ENCODE data around the gene OTOG. TPM values are rescaled to one million over a fixed set of nuclear protein-coding genes. Genes with fewer than 3 reads are reported as not detected.

OTOG gene
- total RNA-seq, 4 donors from 2014 or later, result 0.09 TPM; not detected in 3

DNA sequence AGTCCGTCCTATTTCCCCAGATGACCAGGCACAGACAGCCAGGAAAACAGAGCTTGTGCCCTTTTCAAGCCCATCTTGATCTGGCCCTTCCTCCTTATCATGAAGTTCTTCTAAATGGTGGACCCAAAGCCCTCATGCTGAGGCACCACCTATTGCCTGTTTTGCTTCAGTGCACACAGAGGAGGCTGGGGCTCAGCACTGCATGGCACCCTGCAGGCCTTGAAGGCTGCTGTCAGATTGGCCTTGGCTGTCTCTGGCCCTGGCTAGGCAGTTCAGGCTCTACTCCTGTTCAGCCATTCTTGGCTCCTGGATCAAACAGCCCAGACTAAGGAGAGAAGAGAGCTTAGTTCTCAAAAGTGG, 49.2 kb downstream of the OTOG start:
- Histone ChIP-seq H3K27me3 (no peaks in the 10 kb centered on the region), H3K36me3 (no peaks in the 10 kb centered on the region), H3K27ac (no peak overlapping the region), H3K9me3 (no peaks in the 10 kb centered on the region), H3K4me3 (no peak overlapping the region), H3K4me1 (no peaks in the 10 kb centered on the region)
- TF ChIP-seq POLR2A (IDR thresholded peaks at IDR 0.05), result no peak
- DNase-seq, result peak in 1 of 3 donors; percentile 30

DNA sequence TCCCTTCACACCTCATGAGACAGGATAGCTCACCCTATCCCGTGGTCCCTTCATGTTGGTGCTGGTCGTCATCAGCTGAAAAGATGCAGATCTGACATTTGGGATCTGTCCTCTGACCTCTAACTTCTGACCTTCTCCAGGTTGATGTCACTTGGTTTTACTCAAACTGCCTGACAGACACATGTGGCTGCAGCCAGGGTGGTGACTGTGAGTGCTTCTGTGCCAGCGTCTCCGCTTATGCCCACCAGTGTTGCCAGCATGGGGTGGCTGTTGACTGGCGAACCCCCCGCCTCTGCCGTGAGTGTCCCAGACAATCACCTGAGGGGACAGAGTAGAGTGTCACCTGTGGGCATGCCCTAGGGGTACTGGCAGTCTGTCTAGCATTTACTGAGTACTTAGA, 49.7 kb downstream of the OTOG start:
- Histone ChIP-seq H3K27ac (no peak overlapping the region), H3K9me3 (no peaks in the 10 kb centered on the region), H3K4me1 (no peaks in the 10 kb centered on the region), H3K27me3 (no peaks in the 10 kb centered on the region), H3K4me3 (no peak overlapping the region), H3K36me3 (no peaks in the 10 kb centered on the region)
- DNase-seq, result peak in 1 of 3 donors; percentile 34
- TF ChIP-seq, protein P1, sequence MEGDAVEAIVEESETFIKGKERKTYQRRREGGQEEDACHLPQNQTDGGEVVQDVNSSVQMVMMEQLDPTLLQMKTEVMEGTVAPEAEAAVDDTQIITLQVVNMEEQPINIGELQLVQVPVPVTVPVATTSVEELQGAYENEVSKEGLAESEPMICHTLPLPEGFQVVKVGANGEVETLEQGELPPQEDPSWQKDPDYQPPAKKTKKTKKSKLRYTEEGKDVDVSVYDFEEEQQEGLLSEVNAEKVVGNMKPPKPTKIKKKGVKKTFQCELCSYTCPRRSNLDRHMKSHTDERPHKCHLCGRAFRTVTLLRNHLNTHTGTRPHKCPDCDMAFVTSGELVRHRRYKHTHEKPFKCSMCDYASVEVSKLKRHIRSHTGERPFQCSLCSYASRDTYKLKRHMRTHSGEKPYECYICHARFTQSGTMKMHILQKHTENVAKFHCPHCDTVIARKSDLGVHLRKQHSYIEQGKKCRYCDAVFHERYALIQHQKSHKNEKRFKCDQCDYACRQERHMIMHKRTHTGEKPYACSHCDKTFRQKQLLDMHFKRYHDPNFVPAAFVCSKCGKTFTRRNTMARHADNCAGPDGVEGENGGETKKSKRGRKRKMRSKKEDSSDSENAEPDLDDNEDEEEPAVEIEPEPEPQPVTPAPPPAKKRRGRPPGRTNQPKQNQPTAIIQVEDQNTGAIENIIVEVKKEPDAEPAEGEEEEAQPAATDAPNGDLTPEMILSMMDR (IDR thresholded peaks at IDR 0.05), result no peak
- no peak for TF ChIP-seq POLR2A (IDR thresholded peaks at IDR 0.05)

DNA sequence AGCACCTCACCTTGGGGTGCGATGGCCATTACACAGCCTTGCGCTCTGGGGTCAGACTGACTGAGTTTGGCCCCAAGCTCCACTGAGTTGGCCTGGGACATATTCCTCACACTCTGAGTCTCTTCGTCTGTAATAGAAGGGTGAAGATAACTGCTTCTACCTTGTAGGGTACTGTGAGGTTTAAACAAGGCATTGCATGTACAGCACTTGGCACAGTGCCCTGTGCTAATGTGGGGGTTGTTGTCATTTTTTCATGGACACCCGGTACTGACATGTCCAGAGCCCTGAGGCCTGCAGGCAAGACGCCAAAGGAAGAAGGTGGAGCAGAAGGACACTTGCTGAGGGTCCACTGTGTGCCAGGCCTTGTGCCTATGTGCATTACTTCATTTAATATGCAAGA, 50.7 kb downstream of the OTOG start:
- no peak overlapping the region for H3K27ac ChIP-seq
- H3K4me1 ChIP-seq, result no peaks in the 10 kb centered on the region
- no peaks in the 10 kb centered on the region for H3K9me3 ChIP-seq
- H3K27me3 ChIP-seq, result no peaks in the 10 kb centered on the region
- TF ChIP-seq, protein P1 (IDR thresholded peaks at IDR 0.05), result no peak
- no peak for TF ChIP-seq POLR2A (IDR thresholded peaks at IDR 0.05)
- no peak overlapping the region for H3K4me3 ChIP-seq
- H3K36me3 ChIP-seq, result no peaks in the 10 kb centered on the region
- DNase-seq, result peak in 1 of 3 donors; percentile 6

DNA sequence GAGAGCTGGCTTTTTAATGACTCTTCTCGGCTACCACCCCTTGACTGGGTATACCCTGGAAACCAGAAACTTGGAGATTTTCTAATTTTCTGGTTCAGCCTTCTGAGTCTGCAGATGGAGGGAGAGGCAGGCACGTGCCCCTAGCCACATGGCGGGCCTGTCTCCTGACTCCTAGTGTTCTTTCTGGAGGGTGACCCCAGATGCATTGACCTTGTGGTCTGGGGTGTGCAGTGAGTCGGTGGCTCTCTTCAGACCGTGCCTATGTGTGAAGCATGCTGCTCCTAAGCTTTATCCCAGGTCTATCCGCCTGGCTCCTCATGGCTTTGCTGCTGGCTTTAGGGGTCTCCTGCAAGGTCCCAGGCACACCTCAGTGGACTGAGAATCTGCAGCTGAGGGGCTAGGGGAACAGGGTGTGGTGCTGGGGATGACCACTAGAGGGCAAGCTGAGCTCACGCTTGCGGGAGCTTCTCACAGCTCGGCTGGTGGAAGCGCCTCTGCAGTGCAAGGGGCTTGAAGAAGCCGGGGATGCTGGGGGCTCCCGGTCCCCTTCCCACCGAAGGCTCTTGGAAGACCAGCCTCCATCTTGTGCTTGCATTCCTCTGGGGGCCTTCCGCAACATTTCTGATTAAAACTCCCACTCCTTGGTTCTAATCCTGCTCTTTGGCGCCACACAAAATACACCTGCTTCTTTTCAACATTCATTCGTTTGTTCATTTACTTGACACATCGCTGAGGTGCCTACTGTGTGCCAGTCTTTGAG, 51.8 kb downstream of the OTOG start:
- no peaks in the 10 kb centered on the region for H3K4me1 ChIP-seq

DNA sequence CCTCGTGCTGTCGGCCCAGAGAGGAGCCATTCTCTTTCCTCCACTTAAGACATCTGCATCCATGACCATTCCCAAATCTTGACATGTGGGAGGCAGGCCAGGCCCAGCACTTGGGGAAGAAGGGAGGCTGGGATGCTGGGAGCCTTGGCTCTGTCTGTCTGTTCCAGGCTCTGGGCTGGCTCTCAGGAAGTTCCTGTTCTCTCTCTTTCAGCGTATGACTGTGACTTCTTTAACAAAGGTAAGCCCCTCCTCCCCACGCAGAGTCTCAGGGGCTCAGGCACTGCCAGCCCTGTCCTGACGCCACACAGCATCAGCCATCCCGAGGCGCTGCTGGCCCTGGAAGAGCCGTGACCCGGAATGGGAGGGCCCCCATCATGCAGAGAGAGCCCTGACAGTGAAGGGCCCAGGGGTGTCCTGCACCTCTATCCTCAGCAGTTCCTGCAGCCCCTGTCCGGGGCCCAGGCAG, 52.4 kb downstream of the OTOG start:
- TF ChIP-seq, protein P1 (IDR thresholded peaks at IDR 0.05), result no peak
- TF ChIP-seq POLR2A (IDR thresholded peaks at IDR 0.05), result no peak
- no peaks in the 10 kb centered on the region for H3K4me1 ChIP-seq
- no peaks in the 10 kb centered on the region for H3K27me3 ChIP-seq
- no peak overlapping the region for H3K27ac ChIP-seq
- H3K36me3 ChIP-seq, result no peaks in the 10 kb centered on the region
- DNase-seq, result peak in 2 of 3 donors; percentile 3 to 24
- H3K4me3 ChIP-seq, result no peak overlapping the region
- no peaks in the 10 kb centered on the region for H3K9me3 ChIP-seq

More for the DNA sequence above, 51.8 kb downstream of the OTOG start:
- DNase-seq, result peak; percentile 39 to 84 (median 77)
- Histone ChIP-seq H3K27ac (no peak overlapping the region), H3K27me3 (no peaks in the 10 kb centered on the region), H3K9me3 (no peaks in the 10 kb centered on the region), H3K4me3 (no peak overlapping the region), H3K36me3 (no peaks in the 10 kb centered on the region)
- no peak for TF ChIP-seq POLR2A (IDR thresholded peaks at IDR 0.05)
- TF ChIP-seq, protein P1 (IDR thresholded peaks at IDR 0.05), result peak; percentile 16 to 83 (median 74)

Measured in Peyer's patch (tissue), 4 donors.